OCI-LY1 (cell line): ENCODE results near the gene BASP1.

Experiments used
- H2AFZ ChIP-seq: fragments of 200-600 bp; sonication (generic), shearing (Covaris generic); 2 replicates; pipeline ENCODE4 v1.6.0; 2014; ENCODE audit warnings: antibody characterized with exemption, mild to moderate bottlenecking, low read length
- H3F3A ChIP-seq: fragments of 200-600 bp; sonication (generic), shearing (Covaris generic); 2 replicates; pipeline ENCODE4 v1.6.0; 2014; ENCODE audit warnings: mild to moderate bottlenecking, antibody characterized with exemption, low read length, moderate library complexity; ENCODE audit not compliant: insufficient read depth
- H3K27ac ChIP-seq: fragments of 200-600 bp; sonication (generic); 2 replicates; pipeline ENCODE4 v1.5.1; 2014; ENCODE audit warnings: low read length, mixed run types, mild to moderate bottlenecking, low read depth; ENCODE audit not compliant: poor library complexity, severe bottlenecking
- H3K27me3 ChIP-seq: fragments of 200-600 bp; sonication (generic); 2 replicates; pipeline ENCODE4 v1.6.0; 2014; ENCODE audit warnings: antibody characterized with exemption, mild to moderate bottlenecking, low read length, moderate library complexity; ENCODE audit not compliant: insufficient read depth
- H3K36me3 ChIP-seq: fragments of 200-600 bp; sonication (generic); 2 replicates; pipeline ENCODE4 v1.6.1; 2014; ENCODE audit warnings: mild to moderate bottlenecking, antibody characterized with exemption, low read length, moderate library complexity, mixed read lengths; ENCODE audit not compliant: insufficient read depth
- H3K4me1 ChIP-seq: fragments of 200-600 bp; sonication (generic); 2 replicates; pipeline ENCODE4 v1.5.1; 2014; ENCODE audit warnings: mild to moderate bottlenecking, low read length, moderate library complexity; ENCODE audit not compliant: insufficient read depth, severe bottlenecking
- H3K4me2 ChIP-seq: fragments of 200-600 bp; sonication (generic), shearing (Covaris generic); 2 replicates; pipeline ENCODE4 v1.6.1; 2014; ENCODE audit warnings: low read length
- H3K4me3 ChIP-seq: fragments of 200-600 bp; sonication (generic); 2 replicates; pipeline ENCODE4 v1.5.1; 2014; ENCODE audit warnings: low read length, low read depth, mild to moderate bottlenecking, mixed read lengths; ENCODE audit not compliant: poor library complexity, severe bottlenecking
- H3K79me2 ChIP-seq: fragments of 200-600 bp; shearing (Covaris generic); 2 replicates; pipeline ENCODE4 v1.6.1; 2016; ENCODE audit warnings: mixed run types, low read length, mixed read lengths; ENCODE audit not compliant: insufficient read depth
- H3K9ac ChIP-seq: fragments of 200-600 bp; sonication (generic), shearing (Covaris generic); 2 replicates; pipeline ENCODE4 v1.6.1; 2014; ENCODE audit warnings: mild to moderate bottlenecking, low read length, mixed read lengths
- H3K9me2 ChIP-seq: fragments of 200-600 bp; sonication (generic), shearing (Covaris generic); 2 replicates; pipeline ENCODE4 v1.6.1; 2014; ENCODE audit warnings: low read depth, mild to moderate bottlenecking, low read length, mixed read lengths
- H3K9me3 ChIP-seq: fragments of 200-600 bp; shearing (Covaris generic); 2 replicates; pipeline ENCODE4 v1.6.1; 2014; ENCODE audit warnings: low read length, mixed read lengths
- H4K20me1 ChIP-seq: fragments of 200-600 bp; sonication (generic), shearing (Covaris generic); 2 replicates; pipeline ENCODE4 v1.6.0; 2016; ENCODE audit warnings: mild to moderate bottlenecking, low read length; ENCODE audit not compliant: insufficient read depth
- CTCF ChIP-seq: fragments of 200-600 bp; sonication (generic), shearing (Covaris generic); IDR thresholded peaks from 2 replicates; pipeline ENCODE4 v1.5.1; 2017; ENCODE audit warnings: mild to moderate bottlenecking, antibody characterized with exemption, low read length, moderate library complexity, mixed read lengths
- EZH2 ChIP-seq: fragments of 200-600 bp; sonication (generic), shearing (Covaris generic); IDR thresholded peaks from 2 replicates; pipeline ENCODE4 v1.8.0; 2017; ENCODE audit warnings: borderline replicate concordance, mixed run types, mild to moderate bottlenecking, antibody characterized with exemption, low read length, moderate library complexity, mixed read lengths

The BASP1 gene

GRCh38 chr5:17222664-17223063 is 5.2 kb downstream of the BASP1 start:
- H3K79me2 ChIP-seq, result peaks cover 94% of the 10 kb centered on the region
- H3K27ac ChIP-seq, result peak overlapping the region; percentile 28
- H3K36me3 ChIP-seq, result peaks cover 52% of the 10 kb centered on the region
- no peaks in the 10 kb centered on the region for H3K9me3 ChIP-seq
- H3K27me3 ChIP-seq, result no peaks in the 10 kb centered on the region
- no peaks in the 10 kb centered on the region for H3K9me2 ChIP-seq
- no peak overlapping the region for H3K9ac ChIP-seq
- H3K4me1 ChIP-seq, result peaks cover 77% of the 10 kb centered on the region
- peak overlapping the region; percentile 40 for H3K4me3 ChIP-seq
- no peak for TF ChIP-seq CTCF
- no peak for TF ChIP-seq EZH2
- peak overlapping the region; percentile 63 for H3K4me2 ChIP-seq
- no peaks in the 10 kb centered on the region for H3F3A ChIP-seq
- no peak overlapping the region for H2AFZ ChIP-seq
- 0 out of 2 replicates have a peak, but pooled peaks cover 9% of the 10 kb centered on the region for H4K20me1 ChIP-seq

- Histone ChIP-seq H4K20me1 (0 out of 2 replicates have a peak, but pooled peaks cover 9% of the 10 kb centered on the region), H3K4me1 (peaks cover 86% of the 10 kb centered on the region)
Observed at GRCh38 chr5:17223367-17224185, 6.1 kb downstream of the BASP1 start.

GRCh38 chr5:17224858-17225511 is 7.6 kb downstream of the BASP1 start:
- H4K20me1 ChIP-seq, result 0 out of 2 replicates have a peak, but pooled peaks cover 9% of the 10 kb centered on the region
- peaks cover 58% of the 10 kb centered on the region; the same call in 1 of the 2 replicates for H3K36me3 ChIP-seq
- no peaks in the 10 kb centered on the region for H3K27me3 ChIP-seq
- peaks cover 84% of the 10 kb centered on the region for H3K4me1 ChIP-seq
- no peak overlapping the region for H2AFZ ChIP-seq
- peak overlapping the region; percentile 40 for H3K27ac ChIP-seq
- H3K4me2 ChIP-seq, result peak overlapping the region; percentile 63
- TF ChIP-seq CTCF (no peak), EZH2 (no peak)
- peaks cover 92% of the 10 kb centered on the region for H3K79me2 ChIP-seq
- H3F3A ChIP-seq, result no peaks in the 10 kb centered on the region
- H3K9me3 ChIP-seq, result no peaks in the 10 kb centered on the region
- peak overlapping the region; percentile 34; the same call in 1 of the 2 replicates for H3K9ac ChIP-seq
- peak overlapping the region; percentile 40 for H3K4me3 ChIP-seq
- no peaks in the 10 kb centered on the region for H3K9me2 ChIP-seq

More at GRCh38 chr5:17223367-17224185, 6.1 kb downstream of the BASP1 start:
- Histone ChIP-seq H3K27me3 (no peaks in the 10 kb centered on the region), H3K36me3 (peaks cover 61% of the 10 kb centered on the region), H3K79me2 (peaks cover 94% of the 10 kb centered on the region), H3F3A (no peaks in the 10 kb centered on the region), H3K9ac (no peak overlapping the region; the same call in 1 of the 2 replicates), H3K9me3 (no peaks in the 10 kb centered on the region), H3K9me2 (no peaks in the 10 kb centered on the region), H2AFZ (no peak overlapping the region), H3K4me2 (peak overlapping the region; percentile 63), H3K4me3 (peak overlapping the region; percentile 40), H3K27ac (peak overlapping the region; percentile 40)
- TF ChIP-seq EZH2 (no peak), CTCF (no peak)
